HT1080 (cell line): Measurements from ENCODE around the gene MAP3K5. TPM values are rescaled to one million over a fixed set of nuclear protein-coding genes. Genes with fewer than 3 reads are reported as not detected.
A peak's percentile ranks its signal among the peaks of the same experiment; 100 is the strongest.
"Not testable (repeated sequence)": the region's sequence is repeated elsewhere in the genome, so short reads cannot be mapped to it uniquely, and the experiment has no call there.

Source experiments
- DNase-seq: peaks from one replicate; pipeline ENCODE4 v3.0.0-alpha.2; 2015; ENCODE audit warnings: low read depth
- total RNA-seq: library from RNA; depleted of rRNA; stranded (reverse); fragments of >200 nt; shearing (Covaris generic); gene quantifications from 2 replicates; pipeline ENCODE4 v1.2.3, GENCODE V29; 2014

MAP3K5 gene
- total RNA-seq, 1 experiment from 2014 or later: 6.4 TPM

- peak; percentile 31 for DNase-seq
Measured at GRCh38 chr6:136774228-136775041, 17.8 kb downstream of the MAP3K5 start.

GRCh38 chr6:136773473-136773796, 18.8 kb downstream of the MAP3K5 start:
- DNase-seq: no peak

- DNase-seq: no peak
Measured at GRCh38 chr6:136772685-136773472, 19.4 kb downstream of the MAP3K5 start.

- DNase-seq: no peak
Measured at GRCh38 chr6:136771306-136771705, 21.0 kb downstream of the MAP3K5 start.

GRCh38 chr6:136769759-136770158, 22.5 kb downstream of the MAP3K5 start:
- DNase-seq: no peak

- DNase-seq: no peak
Measured at GRCh38 chr6:136769124-136769523, 23.2 kb downstream of the MAP3K5 start.

GRCh38 chr6:136767570-136768309, 24.5 kb downstream of the MAP3K5 start:
- no peak for DNase-seq

GRCh38 chr6:136767103-136767502, 25.2 kb downstream of the MAP3K5 start:
- no peak for DNase-seq

GRCh38 chr6:136766274-136766673, 26.0 kb downstream of the MAP3K5 start:
- no peak for DNase-seq

GRCh38 chr6:136764517-136764993, 27.7 kb downstream of the MAP3K5 start:
- DNase-seq: no peak

- DNase-seq: no peak
Measured at GRCh38 chr6:136763716-136764516, 28.4 kb downstream of the MAP3K5 start.

GRCh38 chr6:136763255-136763654, 29.0 kb downstream of the MAP3K5 start:
- no peak for DNase-seq

GRCh38 chr6:136762022-136762975, 30.0 kb downstream of the MAP3K5 start:
- DNase-seq: no peak

- DNase-seq: no peak
Measured at GRCh38 chr6:136761227-136761922, 30.9 kb downstream of the MAP3K5 start.

- DNase-seq: not testable (repeated sequence)
Measured at GRCh38 chr6:136760781-136761180, 31.5 kb downstream of the MAP3K5 start.

- no peak for DNase-seq
Measured at GRCh38 chr6:136757150-136757549, 35.1 kb downstream of the MAP3K5 start.

GRCh38 chr6:136754820-136755219, 37.5 kb downstream of the MAP3K5 start:
- DNase-seq: no peak

GRCh38 chr6:136753624-136754023, 38.7 kb downstream of the MAP3K5 start:
- DNase-seq: no peak

GRCh38 chr6:136752554-136752953, 39.7 kb downstream of the MAP3K5 start:
- no peak for DNase-seq
